GM21526 (cell line): ENCODE results near the gene YPEL4.

Experiments used
- ATAC-seq: cut with Tn5 transposase; IDR thresholded peaks from one replicate; pipeline ENCODE4 v1.9.1; 2021; ENCODE audit warnings: moderate library complexity; ENCODE audit not compliant: unreplicated experiment, low FRiP score

The YPEL4 gene

DNA sequence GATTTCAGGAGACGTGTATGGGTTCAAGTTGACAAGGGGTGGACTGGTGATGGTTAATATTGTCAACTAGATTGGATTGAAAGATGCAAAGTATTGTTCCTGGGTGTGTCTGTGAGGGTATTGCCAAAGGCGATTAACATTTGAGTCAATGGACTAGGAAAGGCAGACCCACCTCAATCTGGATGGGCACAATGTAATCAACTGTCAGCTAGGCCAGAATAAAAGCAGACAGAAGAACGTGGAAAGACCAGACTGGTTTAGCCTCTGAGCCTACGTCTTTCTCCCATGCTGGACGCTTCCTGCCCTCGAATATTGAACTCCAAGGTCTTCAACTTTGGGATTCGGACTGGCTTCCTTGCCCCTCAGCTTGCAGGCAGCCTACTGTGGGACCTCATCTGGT, 1.7 kb upstream of the YPEL4 start:
- no peak for ATAC-seq

DNA sequence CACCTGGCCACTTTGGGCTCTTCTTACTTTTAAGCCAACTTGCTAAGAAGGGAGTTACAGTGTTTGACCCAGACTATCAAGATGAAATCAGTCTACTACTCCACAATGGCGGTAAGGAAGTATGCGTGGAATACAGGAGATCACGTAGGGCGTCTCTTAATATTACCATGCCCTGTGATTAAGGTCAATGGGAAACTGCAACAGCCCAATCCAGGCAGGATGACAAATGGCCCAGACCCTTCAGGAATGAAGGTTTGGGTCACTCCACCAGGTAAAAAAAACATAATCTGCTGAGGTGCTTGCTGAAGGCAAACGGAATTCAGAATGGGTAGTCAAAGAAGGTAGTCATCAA, 1.0 kb upstream of the YPEL4 start:
- no peak for ATAC-seq

DNA sequence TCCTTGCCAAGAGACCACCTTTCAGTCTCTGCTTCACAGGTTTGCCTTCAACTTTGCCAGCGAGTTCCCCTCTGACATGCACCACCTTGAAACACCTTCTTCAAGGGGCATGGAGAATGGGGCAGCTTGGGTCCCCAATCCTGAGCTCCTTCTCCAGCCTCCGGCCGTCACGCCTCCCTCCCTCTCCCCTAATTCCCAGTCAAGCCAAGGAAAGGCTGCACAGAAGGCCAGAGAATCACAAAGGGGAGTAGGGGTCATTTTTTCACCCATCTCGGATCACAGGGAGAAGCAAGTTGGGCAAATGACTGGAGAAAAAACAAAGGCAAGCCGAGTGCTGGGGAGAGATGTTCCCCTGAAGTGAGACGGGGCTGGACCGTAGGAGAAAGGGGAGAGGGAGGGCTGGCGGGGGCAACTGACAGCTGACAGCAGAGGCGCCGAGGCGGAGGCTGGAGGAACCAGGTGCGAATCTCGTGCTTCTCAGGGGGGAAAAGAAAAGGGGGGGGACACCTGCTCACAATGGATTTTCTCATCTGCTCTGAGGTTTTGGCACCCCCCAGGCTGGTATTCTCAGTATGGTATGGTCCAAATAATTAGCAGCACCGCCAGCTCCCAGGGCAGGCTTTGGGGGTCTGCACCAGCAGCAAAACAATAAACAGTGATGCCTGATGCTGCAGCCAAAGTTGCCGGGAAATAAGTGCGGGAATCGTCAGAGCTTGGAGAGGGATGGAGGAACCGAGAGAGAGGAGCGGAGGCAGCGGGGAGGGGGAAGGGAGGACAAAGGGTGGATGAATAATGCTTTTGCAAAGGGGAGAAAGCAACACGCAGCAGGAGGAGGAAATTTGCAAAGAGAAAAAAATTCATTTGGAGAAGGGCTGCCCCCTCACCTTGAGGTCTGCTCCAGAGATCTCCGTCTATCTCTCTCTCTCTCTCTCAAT, 644 bp downstream of the YPEL4 start:
- no peak for ATAC-seq

DNA sequence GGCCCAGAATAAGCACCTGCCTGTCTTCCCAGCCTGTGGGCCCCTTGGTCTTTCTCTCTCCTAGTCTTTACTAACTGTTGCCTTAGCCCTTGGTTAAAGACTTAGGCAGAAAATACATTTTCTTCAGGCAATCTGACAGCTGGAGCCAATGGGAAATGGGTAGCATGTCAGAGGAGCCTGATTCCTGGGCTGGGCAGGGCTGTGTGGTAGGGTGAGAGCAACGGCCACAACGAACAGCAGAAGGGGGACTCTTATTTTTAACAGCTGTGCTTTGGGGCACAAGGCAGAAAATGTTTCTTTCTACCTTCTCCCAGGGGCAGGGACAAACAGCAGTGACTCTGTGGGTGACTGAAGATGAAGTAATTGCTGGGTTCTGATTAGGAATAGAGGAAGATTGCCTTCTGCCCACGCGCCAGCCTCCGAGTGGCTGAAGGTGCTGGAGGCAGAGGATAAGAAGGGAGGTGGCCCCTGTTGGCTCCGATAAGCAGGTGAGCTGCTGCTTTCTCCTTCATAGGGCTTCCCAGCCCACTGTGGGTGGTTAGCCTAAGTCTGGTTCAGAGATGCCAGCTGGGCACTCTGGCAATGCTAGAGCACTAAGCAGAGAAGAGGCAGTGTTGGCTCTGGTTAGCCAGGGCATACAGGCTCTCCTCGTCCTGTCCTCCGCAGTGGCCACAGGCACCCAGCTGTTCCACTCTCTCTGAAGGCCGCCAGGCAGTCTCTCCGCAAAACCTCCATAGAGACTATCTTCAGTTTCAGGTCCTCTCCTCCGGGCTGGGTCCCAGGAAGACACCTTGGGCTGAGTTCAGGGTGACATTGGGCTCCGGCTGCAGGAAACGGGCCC, 1.5 kb downstream of the YPEL4 start:
- no peak for ATAC-seq

DNA sequence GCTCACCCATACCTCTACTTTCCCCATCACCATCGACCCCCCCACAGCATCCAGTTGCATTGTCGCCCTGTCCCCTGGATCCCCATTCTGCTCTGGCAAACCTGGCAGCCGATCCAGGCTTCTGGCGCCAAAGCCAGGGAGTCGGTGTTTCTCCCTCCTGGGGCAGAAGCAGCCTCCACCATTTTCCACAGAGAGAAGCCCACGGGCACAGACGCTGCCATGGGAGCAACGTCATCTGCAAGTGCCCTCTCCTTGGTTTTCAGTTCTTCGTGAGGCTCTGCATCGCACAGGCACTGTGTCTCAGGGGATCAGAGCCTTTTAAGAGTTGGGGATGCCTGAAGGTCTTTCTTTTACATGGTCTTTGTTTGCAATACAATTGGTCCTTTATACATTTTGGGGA, 2.3 kb downstream of the YPEL4 start:
- no peak for ATAC-seq

DNA sequence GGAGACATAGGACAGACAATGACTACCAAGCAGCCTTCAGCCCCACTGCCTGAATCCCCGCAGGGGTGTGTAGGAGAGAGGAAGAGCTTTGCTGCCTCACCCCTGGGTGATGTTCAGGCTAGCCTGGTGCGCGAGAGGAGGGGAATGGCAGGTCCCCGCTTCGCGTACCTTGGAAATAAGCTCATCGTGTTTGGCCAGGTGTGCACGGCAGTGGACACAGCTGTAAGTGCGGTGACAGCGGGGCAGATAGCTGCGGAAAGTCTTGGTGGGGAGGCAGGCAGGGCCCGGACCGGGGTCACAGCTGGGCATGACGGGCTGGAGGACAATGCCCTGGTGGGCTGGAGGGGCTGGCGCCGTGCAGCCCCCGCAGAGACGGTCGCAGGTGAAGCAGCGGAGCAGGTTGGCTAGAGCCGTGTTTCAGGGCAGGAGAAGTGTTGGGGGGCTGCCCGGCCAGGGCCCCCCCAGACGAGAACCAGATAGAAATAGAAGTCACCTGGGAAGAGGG, 2.9 kb downstream of the YPEL4 start:
- ATAC-seq = no peak

DNA sequence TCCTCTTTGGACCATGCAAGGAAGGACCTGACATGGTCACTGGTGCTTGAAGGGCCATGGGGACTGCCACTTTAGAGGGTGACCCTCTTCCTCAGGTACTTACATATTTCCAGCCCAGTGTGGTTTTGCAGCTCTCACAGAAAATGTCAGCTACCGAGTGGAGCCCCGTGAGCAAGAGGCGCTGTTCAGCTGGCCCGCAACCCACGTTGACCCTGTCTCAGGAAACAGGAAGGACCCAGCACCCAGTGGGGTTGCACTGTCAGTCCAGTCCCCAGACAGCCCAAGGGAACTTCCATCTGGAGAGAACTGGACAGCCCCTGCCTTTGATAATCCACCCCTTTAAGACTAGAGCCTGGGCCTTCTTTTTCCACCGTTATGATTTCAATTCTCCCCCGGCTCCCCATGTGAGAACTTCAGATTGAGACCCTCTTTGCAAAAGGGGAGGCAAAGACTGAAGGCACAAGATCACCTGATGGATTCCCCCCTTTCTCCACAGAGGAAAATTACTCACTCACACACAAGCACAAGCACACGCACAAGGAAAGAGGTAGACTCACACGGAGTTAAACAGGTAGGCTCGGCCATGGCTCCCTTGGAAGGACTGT, 3.4 kb downstream of the YPEL4 start:
- no peak for ATAC-seq

DNA sequence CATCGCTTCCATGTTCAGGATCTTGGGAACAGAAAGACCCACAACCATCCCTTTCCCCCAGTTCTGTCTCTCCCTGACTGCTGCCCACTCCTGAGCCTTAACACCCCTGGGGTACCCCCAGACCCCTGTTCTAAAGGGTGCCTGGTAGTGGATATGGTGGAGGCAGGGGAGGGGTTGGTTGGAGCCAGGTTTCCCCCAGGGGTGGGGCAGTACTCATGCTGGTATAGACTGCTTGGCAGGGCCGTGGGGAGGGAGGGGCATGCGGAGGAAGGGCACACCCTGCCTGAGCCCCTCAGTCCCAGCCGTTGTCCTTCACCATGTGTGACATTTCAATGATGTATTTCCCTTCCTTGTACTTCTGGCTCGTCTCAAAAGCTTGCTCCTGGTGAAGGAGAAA, 4.0 kb downstream of the YPEL4 start:
- ATAC-seq = no peak

DNA sequence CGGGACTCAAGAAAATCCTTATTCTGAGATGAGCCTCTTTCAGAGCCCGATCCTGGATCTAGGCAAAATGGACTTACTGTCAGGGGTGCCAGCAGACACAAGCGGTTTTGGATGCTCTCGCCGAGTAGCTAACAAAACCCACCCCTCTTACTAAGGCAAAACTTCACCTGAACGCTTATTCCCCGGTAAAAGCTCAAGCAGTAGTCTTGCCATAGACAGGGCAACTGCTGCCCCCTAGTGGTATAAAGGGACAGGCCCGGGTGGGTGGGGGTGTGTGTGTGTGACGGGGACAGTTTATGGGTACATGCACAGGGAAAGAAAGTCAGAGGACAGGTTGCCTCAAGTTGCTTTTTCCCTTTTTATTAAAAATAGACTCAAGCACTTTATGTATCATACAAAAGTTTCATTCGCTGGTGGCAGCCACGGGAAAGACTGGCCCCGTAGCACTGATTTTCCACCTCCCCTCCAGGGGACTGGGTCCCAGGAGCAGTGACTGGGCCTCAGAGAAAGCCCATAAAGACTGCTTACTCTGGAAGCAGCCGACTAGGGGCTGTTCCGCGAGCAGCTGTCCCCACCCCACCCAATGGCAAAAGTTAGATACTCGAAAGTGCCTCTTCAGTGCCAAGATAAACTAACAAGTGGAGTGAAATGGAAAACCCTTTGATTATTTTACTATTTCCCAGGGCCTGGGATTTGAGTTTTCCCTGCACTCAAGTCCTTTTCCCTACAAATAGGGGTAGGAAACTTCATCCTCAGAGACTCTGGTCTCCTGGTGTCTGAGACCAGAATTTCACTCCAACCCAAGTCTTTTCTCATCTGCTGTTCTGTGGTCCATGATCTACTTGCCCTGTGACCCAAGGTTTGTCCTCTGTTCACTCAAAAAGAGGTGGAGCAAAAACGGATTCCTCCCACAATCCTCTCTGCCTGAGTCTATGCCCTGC, 4.7 kb downstream of the YPEL4 start:
- peak; percentile 61 for ATAC-seq

DNA sequence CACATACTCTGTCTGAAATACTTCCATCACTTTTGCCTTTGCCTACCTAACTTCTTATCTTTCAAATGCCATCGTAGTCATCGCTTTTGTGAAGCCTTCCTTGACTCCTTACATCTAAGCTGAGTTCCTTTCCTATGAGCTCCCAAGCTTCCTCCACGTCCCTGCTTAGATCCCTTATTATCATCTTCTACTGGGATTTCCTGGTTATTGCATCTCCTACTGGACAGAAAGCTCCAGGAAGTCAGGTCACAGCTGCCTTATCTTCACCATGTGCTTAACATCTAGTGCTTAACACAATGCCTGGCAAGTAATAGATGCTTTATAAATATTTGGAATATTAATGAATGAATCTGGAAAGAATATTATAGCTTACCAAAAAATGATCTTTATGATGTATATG, 5.9 kb downstream of the YPEL4 start:
- no peak for ATAC-seq

DNA sequence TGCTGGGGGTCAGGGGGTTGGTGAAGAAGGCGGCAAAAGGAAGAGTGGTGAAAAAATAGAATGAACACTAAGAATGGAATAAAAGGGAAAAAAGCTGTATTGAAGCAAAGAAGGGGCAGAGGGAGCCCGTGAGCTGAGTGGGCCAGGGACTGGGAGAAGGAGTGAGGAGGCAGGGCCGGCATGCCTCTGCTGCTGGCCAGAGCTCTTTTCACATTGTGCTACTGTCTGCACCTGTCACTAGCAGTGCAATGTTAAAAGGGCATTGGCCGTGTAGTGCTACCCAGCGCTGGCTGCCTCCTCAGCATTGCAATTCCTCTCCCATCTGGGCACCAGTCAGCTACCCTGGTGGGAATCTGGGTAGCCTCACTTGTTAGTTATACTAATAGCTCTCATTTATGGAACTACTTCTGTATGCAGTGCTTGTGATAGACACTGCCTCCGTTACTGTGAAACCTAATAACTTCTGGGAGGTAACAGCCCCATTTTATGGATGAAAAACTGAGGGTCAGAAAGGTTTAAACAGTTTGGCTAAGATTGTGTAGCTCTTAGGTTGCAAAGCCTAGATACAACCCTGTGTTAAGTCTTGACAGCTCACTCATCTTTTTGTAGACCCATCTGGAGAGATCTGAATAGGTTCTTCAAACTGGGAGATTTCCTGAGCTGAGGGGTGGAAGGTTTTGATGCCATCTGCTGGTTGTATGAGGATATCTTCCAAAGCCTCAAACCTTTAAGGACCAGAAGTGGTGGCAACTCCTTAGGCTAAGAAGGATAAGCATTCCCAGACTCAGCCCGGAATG, 8.5 kb downstream of the YPEL4 start:
- ATAC-seq = no peak

DNA sequence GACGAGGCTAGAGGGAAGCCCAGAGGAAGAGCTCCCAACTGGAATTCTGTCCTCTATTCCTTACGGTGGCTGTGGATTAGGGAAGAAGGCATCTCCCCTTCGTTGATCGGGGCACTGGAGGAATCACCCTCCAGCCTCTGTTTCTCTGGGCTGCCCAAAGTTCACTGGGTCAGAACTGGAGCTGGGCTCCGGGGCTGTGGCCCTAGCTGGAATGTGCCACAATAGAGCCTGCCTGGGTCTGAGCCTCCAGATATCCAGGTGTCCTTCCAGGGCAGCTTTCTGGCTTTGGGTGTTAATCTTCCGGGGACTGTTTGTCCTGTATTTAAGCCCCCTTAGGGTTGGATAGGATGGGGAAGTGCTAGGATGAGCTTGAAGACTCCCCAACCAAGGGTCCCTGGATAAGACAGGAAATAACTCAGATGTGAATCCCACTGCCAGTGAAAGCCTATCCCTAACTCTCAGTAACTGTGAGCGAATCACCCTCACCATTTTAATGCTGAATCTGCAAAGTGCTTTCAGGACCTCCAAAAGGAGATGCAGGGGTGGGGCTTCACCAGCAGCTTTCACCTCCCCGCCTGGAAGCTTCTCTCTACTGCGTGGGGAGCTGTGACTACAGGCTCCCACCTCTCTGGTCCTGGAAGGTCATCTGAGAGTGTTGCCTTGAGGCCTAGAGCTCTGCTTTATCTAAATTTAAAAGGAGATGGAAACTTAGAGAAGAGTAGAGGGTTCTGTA, 9.5 kb downstream of the YPEL4 start:
- ATAC-seq = no peak

DNA sequence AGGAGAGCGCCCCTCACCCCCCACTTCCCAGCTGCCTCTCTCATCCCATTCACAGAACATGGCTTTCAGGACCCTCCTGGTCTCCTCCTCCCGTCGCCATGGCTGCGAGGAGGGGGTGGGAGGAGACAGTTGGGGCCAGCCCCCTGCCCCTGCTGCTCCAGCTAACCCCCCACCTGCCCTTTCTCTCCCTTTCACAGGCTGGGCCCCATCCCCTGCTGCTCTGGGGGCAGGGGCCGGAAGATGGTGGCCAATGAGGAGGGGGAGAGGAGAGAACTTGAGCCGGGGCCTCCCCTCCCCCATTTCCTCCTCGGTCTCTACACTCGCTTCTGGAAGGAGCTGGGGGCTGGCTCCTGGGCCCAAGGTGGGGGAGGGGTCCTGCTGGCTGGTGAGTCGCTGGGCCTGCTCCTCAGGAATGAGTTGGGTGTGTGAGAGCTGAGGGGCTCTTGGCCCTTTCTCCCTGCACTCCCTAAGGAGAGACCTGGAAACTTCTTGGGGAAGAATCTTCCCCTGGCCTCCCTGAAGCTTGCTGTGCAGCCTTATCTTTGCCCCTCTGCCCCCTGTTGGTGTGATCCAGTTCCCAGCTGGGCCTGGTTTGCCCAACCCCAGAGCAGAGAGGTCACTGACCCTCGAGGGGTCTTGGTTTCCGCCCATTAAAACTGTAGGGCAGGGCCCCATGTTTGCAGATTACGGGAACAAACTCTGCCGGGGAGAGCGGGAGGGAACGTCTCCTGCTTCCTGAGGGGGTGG, 10.2 kb downstream of the YPEL4 start:
- no peak for ATAC-seq

DNA sequence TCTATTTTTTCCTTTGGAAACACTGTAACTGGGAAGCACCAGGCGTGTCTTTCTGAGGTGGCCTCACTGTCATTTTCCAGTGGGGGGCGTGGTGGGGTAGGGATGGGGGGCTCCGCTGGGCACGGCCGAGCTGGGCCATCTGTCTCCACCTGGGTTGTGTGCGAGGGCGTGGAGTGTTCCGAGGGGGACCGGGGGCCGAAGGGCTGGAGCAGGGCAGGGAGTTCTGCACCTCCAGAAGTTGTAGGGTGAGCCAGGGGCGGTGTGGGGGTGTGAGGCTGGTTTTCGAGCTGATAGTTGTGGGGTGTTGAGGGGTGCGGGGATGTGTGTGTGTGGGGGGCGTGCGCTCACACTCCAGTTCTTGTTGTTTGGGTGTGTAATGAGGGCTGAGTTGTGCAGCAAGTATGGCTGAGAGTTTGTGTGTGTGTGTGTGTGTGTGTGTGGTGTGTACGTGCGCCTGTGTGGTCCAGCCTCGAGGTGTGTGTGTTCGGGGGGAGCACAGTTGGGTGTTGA, 10.8 kb downstream of the YPEL4 start:
- no peak for ATAC-seq

DNA sequence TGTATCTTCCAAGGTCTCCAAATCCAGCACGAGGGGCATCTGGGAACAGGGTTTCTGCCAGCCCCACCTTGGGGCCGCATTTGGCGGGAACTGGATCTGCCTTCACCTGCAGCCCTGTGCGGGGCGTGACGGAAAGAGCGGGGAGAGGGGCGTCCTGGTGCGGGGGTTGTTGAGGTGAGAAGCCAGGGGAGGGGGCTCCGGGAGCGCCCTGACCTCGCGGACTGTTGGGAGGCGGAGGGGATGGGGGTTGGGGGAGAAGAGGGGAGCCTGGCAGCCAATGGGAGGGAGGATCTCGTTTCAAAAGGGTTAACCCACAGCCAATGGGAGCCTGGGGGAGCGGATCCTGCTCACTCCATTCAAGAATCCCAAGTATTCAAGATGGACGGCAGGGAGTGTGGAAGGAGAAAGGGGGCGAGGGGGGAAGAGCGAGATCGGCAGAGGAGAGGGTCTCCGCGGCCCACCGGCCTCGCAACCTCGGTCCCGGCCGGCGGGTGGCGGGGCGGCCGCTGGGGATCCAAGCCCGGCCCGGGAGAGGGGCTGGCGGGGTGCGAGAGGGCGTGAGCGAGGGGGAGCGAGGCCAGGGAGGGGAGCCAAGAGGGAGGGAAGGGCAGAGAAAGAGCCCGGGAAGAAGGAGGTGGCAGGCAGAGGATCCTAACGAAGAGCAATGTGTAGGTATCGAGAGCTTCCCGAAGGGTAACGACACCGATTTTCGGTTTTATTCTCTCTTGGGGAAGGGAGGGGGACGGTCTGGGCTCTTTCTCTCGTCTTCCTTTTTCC, 11.5 kb downstream of the YPEL4 start:
- no peak for ATAC-seq

DNA sequence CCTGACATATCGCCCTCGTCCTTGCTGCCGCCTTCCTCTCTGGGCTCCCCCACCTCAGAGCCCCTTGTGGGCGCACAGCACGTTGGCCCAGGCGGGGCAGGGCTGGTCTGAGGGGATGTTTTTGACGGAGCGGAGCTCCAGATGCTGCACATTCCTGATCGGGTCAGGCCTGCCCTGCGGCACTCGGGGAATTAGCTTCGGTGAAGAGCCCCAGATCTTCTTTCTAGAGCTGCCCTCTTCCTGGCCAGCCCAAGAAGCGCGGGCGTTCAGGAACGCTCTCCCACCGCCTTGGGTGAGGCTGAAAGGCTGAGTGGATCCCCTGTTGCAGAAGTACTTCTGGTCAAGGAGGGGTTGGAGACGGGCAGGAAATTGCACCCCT, 12.1 kb downstream of the YPEL4 start:
- no peak for ATAC-seq

DNA sequence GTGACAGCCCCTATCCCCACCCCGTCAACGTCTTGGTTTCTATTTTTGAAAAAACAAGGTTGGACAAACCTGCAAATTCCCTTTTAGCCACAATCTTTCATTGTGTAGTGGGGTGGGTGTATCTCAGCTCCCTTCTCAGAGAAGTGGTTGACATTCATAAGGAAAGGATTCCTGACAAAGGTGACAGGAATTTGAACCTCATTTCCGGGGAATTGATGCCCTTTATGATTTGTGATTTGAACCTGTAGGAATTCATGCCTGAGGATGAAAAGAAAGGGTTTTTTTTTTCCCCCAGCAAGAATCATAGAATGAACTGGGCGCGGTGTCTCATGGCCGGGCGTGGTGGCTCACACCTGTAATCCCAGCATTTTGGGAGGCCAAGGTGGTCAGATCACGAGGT, 14.5 kb downstream of the YPEL4 start:
- ATAC-seq = no peak
